GM12864 (cell line): ENCODE data around the gene SLC16A3.

Experiments used
- DNase-seq: peaks from one replicate; pipeline ENCODE4 v3.0.0-alpha.2; 2011; ENCODE audit warnings: low read depth
- H3K4me3 ChIP-seq: 2 replicates; pipeline ENCODE4 v1.5.1; 2011; ENCODE audit warnings: mild to moderate bottlenecking, low read depth, low read length, control low read depth
- TF ChIP-seq, protein P1 (sequence below): IDR thresholded peaks from 2 replicates; pipeline ENCODE4 v1.5.1; 2011; ENCODE audit warnings: low read depth, mild to moderate bottlenecking, moderate library complexity, low read length, control low read depth, inconsistent platforms; ENCODE audit errors: missing control alignments

Gene SLC16A3

DNA sequence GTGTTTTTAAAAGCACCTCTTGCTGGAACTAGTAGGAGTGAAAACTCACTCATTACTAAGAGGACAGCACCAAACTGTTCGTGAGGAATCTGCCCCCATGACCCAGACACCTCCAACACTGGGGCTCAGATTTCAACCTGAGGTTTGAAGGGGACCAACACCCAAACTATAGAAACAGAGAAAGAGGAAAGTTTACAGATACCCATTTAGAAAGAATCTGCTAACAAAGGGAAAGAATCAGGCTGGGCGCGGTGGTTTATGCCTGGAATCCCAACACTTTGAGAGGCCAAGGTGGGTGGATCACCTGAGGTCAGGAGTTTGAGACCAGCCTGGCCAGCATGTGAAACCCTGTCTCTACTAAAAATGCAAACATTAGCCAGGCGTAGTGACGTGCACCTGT is 48.1 kb downstream of the SLC16A3 start:
- TF ChIP-seq, protein P1, sequence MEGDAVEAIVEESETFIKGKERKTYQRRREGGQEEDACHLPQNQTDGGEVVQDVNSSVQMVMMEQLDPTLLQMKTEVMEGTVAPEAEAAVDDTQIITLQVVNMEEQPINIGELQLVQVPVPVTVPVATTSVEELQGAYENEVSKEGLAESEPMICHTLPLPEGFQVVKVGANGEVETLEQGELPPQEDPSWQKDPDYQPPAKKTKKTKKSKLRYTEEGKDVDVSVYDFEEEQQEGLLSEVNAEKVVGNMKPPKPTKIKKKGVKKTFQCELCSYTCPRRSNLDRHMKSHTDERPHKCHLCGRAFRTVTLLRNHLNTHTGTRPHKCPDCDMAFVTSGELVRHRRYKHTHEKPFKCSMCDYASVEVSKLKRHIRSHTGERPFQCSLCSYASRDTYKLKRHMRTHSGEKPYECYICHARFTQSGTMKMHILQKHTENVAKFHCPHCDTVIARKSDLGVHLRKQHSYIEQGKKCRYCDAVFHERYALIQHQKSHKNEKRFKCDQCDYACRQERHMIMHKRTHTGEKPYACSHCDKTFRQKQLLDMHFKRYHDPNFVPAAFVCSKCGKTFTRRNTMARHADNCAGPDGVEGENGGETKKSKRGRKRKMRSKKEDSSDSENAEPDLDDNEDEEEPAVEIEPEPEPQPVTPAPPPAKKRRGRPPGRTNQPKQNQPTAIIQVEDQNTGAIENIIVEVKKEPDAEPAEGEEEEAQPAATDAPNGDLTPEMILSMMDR = no peak
- H3K4me3 ChIP-seq = no peak overlapping the region
- no peak for DNase-seq

DNA sequence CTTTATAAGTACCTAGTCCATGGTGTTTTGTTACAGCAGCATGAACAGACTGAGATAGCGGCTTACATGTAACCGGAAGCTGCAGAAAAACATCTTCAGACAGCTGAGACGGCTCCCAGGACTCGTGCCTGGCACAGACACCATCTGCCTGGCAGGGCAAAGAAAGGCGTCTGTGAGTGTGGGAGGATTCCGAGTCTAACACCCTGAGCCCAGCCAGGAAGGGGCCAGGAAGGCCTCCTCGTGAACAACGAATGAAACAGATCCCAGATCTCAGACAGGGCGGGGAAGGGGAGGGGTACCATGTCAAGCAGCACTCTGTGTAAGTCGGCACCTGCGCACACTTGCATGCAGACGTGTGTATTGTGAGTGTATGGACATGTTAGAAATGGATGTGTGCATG is 49.0 kb downstream of the SLC16A3 start:
- no peak for DNase-seq
- H3K4me3 ChIP-seq = no peak overlapping the region

DNA sequence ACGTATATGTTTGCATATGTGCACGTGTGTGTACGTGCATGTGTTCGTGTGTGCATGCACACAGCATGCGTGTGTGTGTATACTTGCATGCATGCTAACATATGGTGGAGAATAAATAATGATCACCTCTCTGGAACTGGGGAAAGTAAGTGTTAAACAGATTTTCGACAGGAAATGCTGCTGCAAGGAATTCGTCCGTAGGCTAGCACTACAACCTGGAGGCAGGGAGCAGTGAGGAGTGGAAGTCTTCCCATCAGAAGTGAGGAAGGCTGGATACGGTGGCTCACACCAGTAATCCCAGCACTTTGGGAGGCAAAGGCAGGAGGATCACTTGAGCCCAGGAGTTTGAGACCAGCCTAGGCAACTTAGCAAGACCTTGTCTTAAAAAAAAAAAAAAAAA is 49.5 kb downstream of the SLC16A3 start:
- DNase-seq = no peak

More for the DNA sequence above, 49.0 kb downstream of the SLC16A3 start:
- TF ChIP-seq, protein P1 = no peak

DNA sequence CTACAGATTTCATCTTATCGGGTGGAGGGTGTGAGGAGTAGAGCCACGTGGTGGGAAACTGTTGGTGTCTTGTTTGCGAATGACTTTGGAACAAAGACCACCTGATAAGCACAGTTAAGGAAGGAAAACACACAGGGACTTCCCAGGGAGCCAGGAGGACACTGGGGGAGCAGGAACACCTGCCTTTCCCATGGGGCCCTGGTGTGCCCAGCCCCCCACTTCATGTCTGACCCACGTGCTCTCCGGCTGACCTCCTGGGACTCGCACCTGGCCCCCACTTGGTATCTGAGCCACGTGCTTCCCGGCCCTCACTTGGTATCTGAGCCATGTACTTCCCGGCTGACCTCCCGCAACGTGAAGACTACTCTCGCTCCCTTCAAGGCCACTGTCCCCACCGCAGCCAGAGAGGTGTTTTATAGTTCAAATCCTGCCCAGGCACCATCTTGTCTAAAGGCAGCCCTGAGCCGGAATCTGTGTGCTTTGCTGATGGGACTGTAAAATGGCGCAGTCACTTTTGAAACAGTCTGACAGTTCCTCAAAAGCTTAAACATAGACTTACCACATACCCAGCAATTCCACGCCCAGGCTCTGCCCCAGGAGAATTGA is 50.0 kb downstream of the SLC16A3 start:
- TF ChIP-seq, protein P1 = no peak
- no peak for DNase-seq
- no peak overlapping the region for H3K4me3 ChIP-seq

More for the DNA sequence above, 49.5 kb downstream of the SLC16A3 start:
- TF ChIP-seq, protein P1 = no peak
- no peak overlapping the region for H3K4me3 ChIP-seq

DNA sequence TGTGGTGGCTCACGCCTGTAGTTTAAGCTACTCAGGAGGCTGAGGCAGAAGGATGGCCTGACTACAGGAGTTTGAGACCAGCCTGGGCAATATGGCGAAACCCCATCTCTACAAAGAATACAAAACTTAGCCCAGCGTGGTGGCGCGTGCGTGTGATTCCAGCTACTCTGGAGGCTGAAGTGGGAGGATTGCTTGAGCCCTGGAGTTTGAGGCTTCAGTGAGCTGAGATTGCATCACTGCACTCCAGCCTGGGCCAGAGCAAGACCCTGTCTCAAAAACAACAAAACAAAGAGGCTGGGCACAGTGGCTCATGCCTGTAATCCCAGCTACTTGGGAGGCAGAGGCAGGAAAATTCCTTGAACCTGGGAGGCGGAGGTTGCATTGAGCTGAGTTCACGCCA is 51.7 kb downstream of the SLC16A3 start:
- DNase-seq = no peak
- TF ChIP-seq, protein P1 = no peak
- H3K4me3 ChIP-seq = no peak overlapping the region

DNA sequence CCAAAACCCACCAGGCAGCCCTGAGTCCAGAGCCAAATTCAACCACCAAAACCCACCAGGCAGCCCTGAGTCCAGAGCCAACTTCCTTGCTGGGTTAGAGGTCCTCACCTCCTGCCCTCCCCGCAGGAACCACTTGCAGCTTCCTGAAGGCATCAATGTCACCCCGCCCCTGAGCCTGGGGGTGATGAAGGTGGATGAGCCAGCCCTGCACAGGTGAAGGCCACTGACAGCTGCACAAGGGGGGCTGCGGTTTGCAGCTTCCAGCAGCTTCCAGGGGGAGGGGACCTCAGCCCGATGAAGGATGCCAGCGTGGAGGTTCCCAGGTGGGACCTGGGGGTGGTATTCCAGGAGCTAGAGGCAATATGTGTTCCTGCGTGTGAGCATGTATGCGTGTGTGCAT is 52.2 kb downstream of the SLC16A3 start:
- TF ChIP-seq, protein P1 = no peak
- DNase-seq = no peak

More for the DNA sequence above, 52.2 kb downstream of the SLC16A3 start:
- no peak overlapping the region for H3K4me3 ChIP-seq
